HepG2 (cell line): ENCODE data around the gene PACS1. TPM values are rescaled to one million over a fixed set of nuclear protein-coding genes. Genes with fewer than 3 reads are reported as not detected.

Experiments used
- CC2D1A ChIP-seq: sonication (generic); formaldehyde crosslinking; IDR thresholded peaks from 2 replicates; pipeline ENCODE4 v1.8.1; 2023; ENCODE audit warnings: mild to moderate bottlenecking, missing genetic modification reagents
- HDAC6 ChIP-seq: fragments of 200-600 bp; sonication (generic); IDR thresholded peaks from 2 replicates; pipeline ENCODE4 v1.7.0; 2017; ENCODE audit warnings: mild to moderate bottlenecking, antibody characterized with exemption, low read length, low read depth
- HMGA1 ChIP-seq: sonication (generic); formaldehyde crosslinking; conservative IDR thresholded peaks from 2 replicates; pipeline ENCODE4 v1.4.0; 2020; ENCODE audit warnings: missing genetic modification reagents
- KDM1A ChIP-seq: IDR thresholded peaks from 2 replicates; pipeline ENCODE4 v1.6.1; 2016; ENCODE audit warnings: missing compliant biosample characterization
- PATZ1 ChIP-seq: sonication (generic); formaldehyde crosslinking; IDR thresholded peaks from 2 replicates; pipeline ENCODE4 v1.4.0; 2020; ENCODE audit warnings: missing genetic modification reagents
- SIX4 ChIP-seq: sonication (generic); formaldehyde crosslinking; IDR thresholded peaks from 2 replicates; pipeline ENCODE4 v1.4.0; 2020; ENCODE audit warnings: missing genetic modification reagents
- STAG1 ChIP-seq: sonication (generic); formaldehyde crosslinking; IDR thresholded peaks from 2 replicates; pipeline ENCODE4 v1.4.0; 2020; ENCODE audit warnings: missing genetic modification reagents
- ZBTB33 ChIP-seq: sonication (generic); formaldehyde crosslinking; IDR thresholded peaks from 2 replicates; pipeline ENCODE4 v1.4.0; 2020; ENCODE audit warnings: missing genetic modification reagents
- ZFX ChIP-seq: sonication (generic); formaldehyde crosslinking; IDR thresholded peaks from 2 replicates; pipeline ENCODE4 v1.4.0; 2020; ENCODE audit warnings: mild to moderate bottlenecking, low read depth, missing genetic modification reagents, moderate library complexity
- ZGPAT ChIP-seq: IDR thresholded peaks from 2 replicates; pipeline ENCODE4 v1.6.1; 2016; ENCODE audit warnings: mild to moderate bottlenecking
- ZMYM4 ChIP-seq: sonication (generic); formaldehyde crosslinking; IDR thresholded peaks from 2 replicates; pipeline ENCODE4 v1.8.1; 2023; ENCODE audit warnings: mild to moderate bottlenecking, missing genetic modification reagents
- ZNF138 ChIP-seq: sonication (generic); formaldehyde crosslinking; IDR thresholded peaks from 2 replicates; pipeline ENCODE4 v1.5.0; 2020; ENCODE audit warnings: mild to moderate bottlenecking, low read depth, missing genetic modification reagents
- ZNF30 ChIP-seq: sonication (generic); formaldehyde crosslinking; IDR thresholded peaks from 2 replicates; pipeline ENCODE4 v1.5.0; 2020; ENCODE audit warnings: mild to moderate bottlenecking, missing genetic modification reagents
- ZNF556 ChIP-seq: sonication (generic); formaldehyde crosslinking; IDR thresholded peaks from 2 replicates; pipeline ENCODE4 v1.4.0; 2020; ENCODE audit warnings: mild to moderate bottlenecking, missing genetic modification reagents, borderline replicate concordance
- ZNF670 ChIP-seq: sonication (generic); formaldehyde crosslinking; IDR thresholded peaks from 2 replicates; pipeline ENCODE4 v1.8.0; 2022; ENCODE audit warnings: mild to moderate bottlenecking, missing genetic modification reagents, borderline replicate concordance
- ZNF800 ChIP-seq: sonication (generic); formaldehyde crosslinking; IDR thresholded peaks from 2 replicates; pipeline ENCODE4 v1.4.0; 2020; ENCODE audit warnings: missing genetic modification reagents
- polyA plus RNA-seq, 8 experiments: library from polyadenylated mRNA; depleted of rRNA in 3 of 8; stranded (reverse) in 7 of 8; unstranded in 1 of 8; fragments of >200 nt; fragmentation: Illumina TruSeq in 4 of 8; extraction: Trizol in 4 of 8; gene quantifications; 2 replicates each; pipeline versions ENCODE4 v1.2.1 to v1.2.3, GENCODE V29; 2011 to 2016; ENCODE audit warnings: low read depth in 4 of 8, missing spikeins in 1 of 8, mixed read lengths in 1 of 8; ENCODE audit not compliant: insufficient read depth in 1 of 8
- total RNA-seq, 5 experiments: library from RNA; depleted of rRNA; stranded (reverse); fragments of >200 nt; fragmentation: Illumina TruSeq; extraction: Trizol; gene quantifications; 2 replicates each; pipeline ENCODE4 v1.2.3, GENCODE V29; 2016; ENCODE audit warnings: low read depth in 1 of 5
- TF ChIP-seq, protein P1 (sequence below): sonication (generic); formaldehyde crosslinking; IDR thresholded peaks from 2 replicates; pipeline ENCODE4 v1.8.0; 2022; ENCODE audit warnings: low read depth, missing genetic modification reagents
- TF ChIP-seq, protein P2 (sequence below): sonication (generic); formaldehyde crosslinking; IDR thresholded peaks from 2 replicates; pipeline ENCODE4 v1.4.0; 2020; ENCODE audit warnings: missing genetic modification reagents

The PACS1 gene
- total and polyA plus RNA-seq, 2 of the 13 experiments (the other 11 are each of a cell fraction or from before 2014, with no cell fraction given) = 7.6 to 8.6 TPM

DNA sequence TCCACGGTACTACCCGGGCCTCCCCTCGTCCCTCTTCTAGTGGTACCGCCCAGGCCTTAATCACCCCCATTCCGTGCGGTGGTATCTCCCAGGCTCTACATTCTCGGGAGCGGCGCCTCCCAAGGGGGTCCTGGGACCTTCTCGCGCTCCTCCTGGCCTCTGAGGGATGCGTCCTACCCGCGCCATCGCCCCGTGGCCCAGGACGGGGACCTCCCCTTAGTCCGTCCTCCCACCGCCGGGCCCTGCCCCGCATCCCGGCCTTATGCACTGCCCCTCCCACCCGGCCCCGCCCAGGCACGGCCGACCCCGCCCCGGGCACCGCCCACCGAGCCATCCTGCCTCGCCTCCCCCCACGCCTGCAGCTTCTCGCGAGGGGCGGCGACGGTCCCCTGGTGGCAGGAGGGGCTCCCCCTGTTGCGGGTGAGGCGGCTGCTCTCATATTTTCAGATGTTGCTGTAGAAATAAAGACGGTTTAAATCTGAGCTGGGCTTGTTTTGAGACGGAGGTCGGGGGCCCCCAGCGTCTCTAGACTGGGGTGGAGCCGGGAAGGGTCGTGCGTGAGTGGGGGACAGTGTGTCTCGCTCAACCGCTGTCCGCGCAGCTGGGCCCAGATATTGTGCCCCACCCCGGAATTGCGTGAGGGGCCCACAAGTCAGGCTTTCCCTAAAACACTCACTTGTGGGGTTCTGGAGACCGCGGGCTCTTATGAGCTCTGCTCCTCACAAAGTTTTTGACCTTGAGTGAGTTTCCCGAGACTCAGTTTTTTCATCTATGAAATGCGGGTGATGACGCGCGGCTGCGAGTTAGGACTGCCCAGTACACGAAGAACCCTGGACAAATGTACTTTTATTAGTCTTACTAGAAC is 197.5 kb downstream of the PACS1 start (continued):
- 0 out of 2 replicates have a peak, but pooled peaks have one; percentile 5 for TF ChIP-seq ZBTB33
- TF ChIP-seq, protein P1, sequence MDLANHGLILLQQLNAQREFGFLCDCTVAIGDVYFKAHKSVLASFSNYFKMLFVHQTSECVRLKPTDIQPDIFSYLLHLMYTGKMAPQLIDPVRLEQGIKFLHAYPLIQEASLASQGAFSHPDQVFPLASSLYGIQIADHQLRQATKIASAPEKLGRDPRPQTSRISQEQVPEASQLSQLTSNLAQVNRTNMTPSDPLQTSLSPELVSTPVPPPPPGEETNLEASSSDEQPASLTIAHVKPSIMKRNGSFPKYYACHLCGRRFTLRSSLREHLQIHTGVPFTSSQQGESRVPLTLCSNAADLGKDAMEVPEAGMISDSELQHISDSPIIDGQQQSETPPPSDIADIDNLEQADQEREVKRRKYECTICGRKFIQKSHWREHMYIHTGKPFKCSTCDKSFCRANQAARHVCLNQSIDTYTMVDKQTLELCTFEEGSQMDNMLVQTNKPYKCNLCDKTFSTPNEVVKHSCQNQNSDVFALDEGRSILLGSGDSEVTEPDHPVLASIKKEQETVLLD (CRISPR knock-in tag) = no peak
- TF ChIP-seq ZNF138 (CRISPR knock-in tag) = no peak
- TF ChIP-seq ZNF800 (CRISPR knock-in tag) = no peak
- no peak for TF ChIP-seq STAG1 (CRISPR knock-in tag)
- no peak for TF ChIP-seq KDM1A (CRISPR knock-in tag)
- peak; percentile 2; the same call in 1 of the 2 replicates for TF ChIP-seq ZGPAT (CRISPR knock-in tag)
- no peak for TF ChIP-seq HMGA1 (CRISPR knock-in tag)
- no peak for TF ChIP-seq SIX4 (CRISPR knock-in tag)
- TF ChIP-seq ZNF556 (CRISPR knock-in tag) = 0 out of 2 replicates have a peak, but pooled peaks have one; percentile 9
- 0 out of 2 replicates have a peak, but pooled peaks have one; percentile 75 for TF ChIP-seq CC2D1A (CRISPR knock-in tag)
- peak; percentile 73 for TF ChIP-seq ZFX (CRISPR knock-in tag)
- TF ChIP-seq ZMYM4 (CRISPR knock-in tag) = no peak
- TF ChIP-seq, protein P2, sequence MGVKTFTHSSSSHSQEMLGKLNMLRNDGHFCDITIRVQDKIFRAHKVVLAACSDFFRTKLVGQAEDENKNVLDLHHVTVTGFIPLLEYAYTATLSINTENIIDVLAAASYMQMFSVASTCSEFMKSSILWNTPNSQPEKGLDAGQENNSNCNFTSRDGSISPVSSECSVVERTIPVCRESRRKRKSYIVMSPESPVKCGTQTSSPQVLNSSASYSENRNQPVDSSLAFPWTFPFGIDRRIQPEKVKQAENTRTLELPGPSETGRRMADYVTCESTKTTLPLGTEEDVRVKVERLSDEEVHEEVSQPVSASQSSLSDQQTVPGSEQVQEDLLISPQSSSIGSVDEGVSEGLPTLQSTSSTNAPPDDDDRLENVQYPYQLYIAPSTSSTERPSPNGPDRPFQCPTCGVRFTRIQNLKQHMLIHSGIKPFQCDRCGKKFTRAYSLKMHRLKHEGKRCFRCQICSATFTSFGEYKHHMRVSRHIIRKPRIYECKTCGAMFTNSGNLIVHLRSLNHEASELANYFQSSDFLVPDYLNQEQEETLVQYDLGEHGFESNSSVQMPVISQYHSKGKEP (CRISPR knock-in tag) = no peak
- TF ChIP-seq ZNF30 = no peak
- no peak for TF ChIP-seq ZNF670 (CRISPR knock-in tag)
- peak; percentile 80 for TF ChIP-seq PATZ1 (CRISPR knock-in tag)
- no peak for TF ChIP-seq HDAC6
